ENCODE measurements around the gene PSMD3.

DNA sequence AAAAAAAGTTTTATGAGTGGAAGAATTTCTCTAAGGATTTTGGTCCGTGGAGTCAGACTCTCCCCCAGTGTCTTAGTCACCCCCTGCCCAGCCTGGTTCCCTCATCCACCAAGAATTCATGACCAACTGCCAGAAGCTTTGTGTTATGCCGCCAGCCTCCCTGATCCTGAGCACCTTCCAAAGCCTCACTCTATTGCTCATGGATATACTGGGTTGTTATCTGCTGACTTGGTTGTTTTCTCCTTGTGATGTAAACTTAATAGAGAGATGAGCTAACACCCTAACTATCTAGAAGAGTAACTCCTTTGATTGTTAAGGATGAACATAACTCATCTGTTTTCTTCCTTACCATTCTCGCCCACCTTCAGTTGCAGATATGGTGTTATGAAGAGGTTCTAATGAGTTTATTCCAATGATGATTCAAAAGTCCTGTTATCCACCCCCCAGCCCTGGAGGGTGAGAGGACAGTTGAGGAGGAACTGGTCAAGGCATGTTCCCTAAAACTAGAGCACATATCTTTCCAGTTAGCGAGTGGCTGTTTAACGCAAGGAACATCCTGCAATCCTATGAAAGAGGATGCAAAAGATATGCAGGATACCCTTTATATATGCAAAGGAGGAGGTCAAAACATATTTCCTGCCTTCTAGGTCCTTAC is 1.5 kb upstream of the PSMD3 start:
- TF ChIP-seq, protein P1, sequence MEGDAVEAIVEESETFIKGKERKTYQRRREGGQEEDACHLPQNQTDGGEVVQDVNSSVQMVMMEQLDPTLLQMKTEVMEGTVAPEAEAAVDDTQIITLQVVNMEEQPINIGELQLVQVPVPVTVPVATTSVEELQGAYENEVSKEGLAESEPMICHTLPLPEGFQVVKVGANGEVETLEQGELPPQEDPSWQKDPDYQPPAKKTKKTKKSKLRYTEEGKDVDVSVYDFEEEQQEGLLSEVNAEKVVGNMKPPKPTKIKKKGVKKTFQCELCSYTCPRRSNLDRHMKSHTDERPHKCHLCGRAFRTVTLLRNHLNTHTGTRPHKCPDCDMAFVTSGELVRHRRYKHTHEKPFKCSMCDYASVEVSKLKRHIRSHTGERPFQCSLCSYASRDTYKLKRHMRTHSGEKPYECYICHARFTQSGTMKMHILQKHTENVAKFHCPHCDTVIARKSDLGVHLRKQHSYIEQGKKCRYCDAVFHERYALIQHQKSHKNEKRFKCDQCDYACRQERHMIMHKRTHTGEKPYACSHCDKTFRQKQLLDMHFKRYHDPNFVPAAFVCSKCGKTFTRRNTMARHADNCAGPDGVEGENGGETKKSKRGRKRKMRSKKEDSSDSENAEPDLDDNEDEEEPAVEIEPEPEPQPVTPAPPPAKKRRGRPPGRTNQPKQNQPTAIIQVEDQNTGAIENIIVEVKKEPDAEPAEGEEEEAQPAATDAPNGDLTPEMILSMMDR (IDR thresholded peaks at IDR 0.05 in 8 of 11, conservative IDR thresholded peaks at IDR 0.05 in 3 of 11): no peak
- TF ChIP-seq POLR2AphosphoS5 (IDR thresholded peaks at IDR 0.05): no peak
